DMS79 treated with DMSO at 0.1 percent for 48 hours (cell line): ENCODE measurements around the gene COBL.

Experiments
- DNase-seq: peaks from one replicate; lab custom pipeline; 2025; lab: John Stamatoyannopoulos, UW

Gene COBL

DNA sequence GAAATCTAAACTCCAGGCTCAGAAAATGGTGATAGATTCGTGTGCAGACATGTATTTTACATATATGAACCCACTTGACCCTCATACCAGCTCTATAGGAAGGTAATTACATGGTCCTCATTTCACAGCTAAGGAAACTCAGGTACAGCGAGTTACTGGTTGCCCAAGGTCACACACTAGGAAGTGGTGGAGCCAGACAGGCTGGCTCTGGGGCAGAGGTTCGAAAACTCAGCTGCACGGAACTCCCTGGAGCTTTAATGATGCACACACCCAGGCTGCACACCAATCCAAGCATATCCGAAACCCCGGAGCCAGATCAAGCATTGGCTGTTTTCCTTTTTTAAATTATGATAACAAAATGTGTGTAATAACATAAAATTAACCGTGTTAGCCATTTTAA, 172.4 kb downstream of the COBL start:
- DNase-seq, result no peak

DNA sequence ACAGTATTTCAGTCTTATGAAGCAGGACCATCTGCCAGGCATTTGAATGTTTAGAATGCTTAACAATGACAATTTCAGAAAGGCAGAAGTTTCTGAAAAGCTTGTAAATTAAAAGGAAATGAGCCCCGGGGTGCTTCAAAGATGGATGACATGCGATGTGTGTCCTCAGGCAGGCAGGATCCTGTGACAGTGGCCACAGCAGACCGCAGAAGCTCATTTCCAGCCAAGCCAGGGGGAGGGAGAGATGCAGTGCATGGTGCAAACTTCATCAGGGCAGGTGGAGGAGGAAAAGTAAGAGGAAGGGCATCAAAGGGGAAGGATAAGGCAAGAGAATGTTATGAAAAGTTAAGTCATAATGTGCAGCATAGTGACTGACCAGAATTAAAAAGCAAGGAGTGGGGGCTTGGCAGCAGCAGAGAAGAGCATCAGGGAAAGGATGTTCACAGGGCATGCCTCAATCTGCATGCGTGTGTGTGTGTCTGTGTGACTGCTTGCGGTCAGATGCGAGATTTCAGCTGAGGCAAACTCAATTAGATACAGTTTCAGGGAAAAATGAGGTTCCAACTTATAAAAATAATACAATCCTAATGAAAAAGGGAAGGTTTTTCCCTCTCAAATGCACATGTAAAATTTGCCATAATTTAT, 173.7 kb downstream of the COBL start:
- DNase-seq, result no peak

DNA sequence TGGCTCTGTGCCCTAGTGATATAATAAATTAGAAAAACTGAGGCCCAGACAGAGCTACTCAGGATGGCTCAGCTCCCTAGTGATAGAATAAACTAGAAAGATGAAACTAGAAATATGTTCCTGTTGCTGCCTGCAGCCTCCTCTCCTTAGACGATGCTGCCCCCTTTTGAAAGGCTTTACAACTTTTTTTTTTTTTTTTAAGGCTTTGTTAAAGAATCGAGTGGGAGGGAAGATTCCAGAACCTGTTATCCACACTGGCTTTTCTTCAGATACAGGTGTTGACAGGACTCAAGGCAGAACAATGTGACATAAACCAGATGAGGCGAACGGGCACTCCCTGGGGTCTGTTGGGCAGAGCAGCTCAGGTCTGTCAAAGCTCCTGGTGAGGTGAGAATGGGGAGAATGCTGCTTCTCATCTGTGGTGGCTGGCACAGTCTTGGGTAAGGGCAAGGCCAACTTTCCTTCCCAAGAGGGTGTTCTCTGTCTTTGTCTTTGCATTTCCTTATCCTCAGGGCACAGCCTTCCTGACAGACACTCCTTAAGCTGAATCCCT, 175.1 kb downstream of the COBL start:
- peak; percentile 61 for DNase-seq

DNA sequence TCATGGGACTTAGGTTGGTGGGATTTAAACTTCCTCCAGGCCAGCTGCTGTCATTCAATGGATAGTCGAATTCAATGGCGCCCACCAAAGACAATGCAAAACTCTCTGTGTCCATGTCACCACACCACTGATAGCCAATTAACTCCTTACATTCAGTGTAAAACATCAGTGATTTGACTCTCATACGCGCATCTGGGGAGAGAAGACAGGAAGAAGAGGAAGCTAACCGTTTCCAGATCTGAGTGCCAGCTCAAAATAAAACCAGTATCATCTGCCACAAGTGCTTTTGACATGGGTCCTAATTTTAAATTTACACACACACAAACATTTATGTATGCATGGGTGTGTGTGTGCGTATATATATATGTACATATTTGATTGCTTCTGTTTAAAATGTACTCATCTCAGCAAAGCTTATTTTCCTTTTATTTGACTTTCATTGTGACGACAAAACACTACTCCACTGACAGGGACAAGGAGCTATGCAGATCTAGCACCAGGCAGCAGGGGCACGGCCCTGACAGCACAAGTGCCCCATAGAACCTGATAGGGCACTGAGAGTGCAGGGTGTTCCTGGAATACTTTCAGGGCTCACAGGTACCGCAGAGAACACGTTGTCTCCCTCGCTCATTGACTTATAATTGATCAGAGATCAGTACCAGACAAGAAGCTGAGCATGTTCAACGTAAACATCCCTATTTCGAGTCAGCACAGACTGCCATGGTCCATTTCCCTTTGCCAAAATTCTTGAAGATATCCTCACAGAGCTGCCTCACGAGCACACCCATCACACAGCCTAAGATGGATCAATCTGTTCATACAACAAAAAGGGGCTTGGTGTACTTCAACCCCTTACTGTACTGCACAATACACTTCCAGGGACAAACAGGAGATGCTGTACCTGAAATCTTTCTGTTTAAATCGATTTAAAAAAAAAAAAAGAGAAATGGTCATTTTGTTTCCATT, 176.1 kb downstream of the COBL start:
- no peak for DNase-seq

DNA sequence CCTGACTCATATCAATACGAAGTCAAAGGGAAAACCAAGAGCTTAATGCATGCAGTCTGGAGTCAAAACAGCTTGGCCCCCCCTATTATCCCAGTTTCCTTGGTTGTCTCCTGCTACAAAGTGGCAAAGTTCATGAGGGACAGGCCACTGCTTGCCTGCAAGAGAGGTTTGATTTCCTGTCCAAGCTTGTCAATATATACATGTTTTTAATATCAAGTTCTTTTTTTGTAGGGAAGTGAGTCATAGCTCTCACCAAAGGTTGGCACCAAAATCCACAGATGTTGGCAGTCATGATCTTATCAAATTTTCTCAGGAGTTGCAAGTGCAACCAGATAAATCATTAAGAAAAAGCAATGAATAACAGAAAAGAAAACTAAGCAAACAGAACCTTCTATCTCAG, 176.8 kb downstream of the COBL start:
- no peak for DNase-seq

DNA sequence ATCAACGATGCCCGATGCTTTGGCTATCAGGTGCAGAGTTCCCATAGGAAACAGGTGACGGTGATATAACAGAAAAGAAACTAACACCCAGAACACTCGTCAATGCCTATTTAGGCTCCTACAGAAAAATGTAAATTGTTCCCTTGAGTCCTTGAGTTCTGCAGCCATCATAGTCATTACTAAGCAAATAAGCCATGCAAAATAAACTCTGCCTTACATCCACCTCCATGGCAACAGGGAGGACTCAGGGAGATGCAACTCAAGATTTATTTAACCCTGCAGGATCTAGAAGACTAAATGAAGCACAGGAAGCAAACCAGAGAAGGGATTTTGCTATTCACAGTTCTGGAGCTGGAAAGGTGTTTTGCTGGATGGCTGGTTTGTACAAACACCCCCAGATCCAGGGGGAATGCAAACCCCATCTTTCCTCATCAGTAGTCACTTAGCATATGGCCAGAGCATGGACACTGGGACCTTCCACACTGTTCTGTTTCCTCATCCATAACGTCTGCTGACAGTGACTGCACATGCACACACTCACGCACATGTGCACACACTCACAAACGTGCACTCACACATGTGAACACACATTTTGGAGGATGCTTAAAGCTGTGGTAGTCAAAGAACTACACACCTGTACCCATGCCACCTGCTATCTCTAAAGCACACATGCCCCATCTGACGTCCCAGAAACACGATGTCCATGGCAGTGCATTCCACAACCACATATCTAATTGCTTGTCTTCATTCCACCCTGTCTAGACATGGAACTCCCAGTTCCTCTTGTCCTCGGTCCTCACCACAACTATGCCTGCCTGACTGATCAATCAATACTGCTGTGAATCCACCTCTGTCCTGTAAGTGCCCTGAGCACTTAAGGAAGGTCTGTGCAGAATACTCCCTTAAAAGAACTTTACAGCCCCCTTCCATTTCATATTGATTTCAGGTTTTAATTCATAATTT, 178.2 kb downstream of the COBL start:
- DNase-seq, result peak; percentile 99

DNA sequence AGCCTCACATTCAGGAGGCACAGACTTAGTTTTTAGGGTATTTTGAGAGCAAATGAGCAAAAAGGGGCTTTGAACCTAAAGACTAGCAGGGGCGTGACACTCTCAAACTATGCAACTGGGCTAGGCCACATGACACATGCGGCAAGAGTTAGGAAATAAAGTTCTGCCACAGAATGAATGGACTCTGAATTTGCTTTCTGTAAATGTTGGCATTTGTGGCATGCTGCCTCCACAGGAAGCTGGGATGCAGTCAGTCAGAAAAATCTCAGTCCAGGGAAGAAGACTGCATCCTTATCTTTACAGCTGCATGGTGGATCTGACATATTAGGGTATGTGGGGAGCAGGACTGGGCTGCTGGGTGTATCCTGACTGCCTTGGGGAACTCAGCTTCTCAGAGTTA, 181.0 kb downstream of the COBL start:
- DNase-seq, result no peak

DNA sequence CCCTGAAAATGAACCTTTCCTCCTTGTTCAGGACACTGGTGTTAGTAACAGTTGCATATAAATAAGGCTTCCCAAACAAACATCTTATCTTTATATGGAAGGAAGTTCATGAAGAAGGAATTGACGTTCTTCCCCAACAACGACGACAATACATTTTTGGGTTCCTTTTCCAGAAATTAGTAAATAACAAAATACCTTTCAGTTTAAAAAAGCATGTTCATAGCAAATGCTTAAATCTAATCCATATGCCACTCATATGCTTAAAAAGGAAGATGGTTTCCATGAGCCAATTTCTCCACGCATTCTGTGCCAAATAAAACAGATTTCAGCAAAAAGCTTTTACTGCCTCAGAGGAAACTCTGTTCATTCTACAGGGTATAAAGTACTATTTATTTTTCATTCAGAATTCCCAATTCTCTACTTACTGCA, 182.6 kb downstream of the COBL start:
- DNase-seq, result no peak

DNA sequence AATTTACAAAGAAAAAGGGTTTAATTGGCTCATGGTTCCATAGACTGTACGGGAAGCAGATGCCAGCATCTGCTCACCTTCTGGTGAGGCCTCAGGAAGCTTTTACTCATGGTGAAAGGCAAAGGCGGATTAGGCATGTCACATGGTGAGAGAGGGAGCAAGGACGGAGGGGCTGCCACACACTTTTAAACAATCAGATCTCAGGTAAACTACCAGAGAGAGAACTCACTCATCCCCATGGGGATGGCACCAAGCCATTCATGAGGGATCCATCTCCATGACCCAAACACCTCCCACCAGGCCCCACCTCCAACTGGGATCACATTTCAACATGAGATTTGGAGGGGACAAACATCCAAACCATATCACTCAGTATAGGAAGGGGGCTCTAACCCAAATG, 183.9 kb downstream of the COBL start:
- no peak for DNase-seq

DNA sequence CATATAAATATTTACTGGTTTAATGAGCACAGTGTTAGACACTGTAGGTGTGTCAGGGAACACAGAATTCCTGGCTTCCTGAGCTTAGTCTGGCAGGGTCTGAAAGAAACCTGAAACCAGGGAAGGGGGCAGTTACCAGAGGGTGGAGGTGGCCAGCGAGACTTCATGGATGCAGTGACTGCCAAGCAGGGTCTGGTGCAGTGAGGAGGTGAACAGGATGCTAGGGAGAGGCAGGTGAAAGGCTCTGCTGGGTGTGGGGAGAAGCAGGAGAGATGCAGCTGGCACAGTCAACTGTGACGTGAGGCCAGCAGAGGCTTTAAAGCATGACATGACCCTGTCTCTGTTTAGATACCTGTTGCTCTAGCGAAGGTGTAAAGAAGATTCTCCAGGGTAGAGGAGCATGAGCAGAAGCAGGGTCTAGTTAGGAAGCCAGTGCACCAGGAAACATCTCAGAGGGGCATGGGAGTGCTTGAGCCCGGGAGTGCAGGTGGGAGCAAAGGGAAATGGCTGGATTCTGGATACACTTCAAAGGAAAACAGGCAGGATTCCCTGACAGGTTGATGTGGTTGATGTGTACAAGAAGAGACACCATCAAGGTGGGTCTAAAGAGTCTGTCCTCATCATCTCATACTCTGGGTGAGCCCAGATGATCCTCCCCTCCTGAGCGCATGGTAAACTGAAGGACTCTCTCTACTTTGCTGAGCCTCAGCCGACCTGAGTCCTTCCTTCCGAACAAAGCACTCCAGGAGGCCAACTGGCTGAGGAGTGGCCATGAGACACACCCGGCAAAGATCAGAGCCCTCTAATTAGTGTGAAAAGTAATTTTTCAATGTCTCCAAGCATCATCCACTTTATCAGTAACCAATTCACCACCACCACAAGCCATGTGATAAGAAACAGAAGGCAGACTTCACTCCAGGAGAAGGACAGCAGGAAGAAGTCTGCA, 186.8 kb downstream of the COBL start:
- no peak for DNase-seq

DNA sequence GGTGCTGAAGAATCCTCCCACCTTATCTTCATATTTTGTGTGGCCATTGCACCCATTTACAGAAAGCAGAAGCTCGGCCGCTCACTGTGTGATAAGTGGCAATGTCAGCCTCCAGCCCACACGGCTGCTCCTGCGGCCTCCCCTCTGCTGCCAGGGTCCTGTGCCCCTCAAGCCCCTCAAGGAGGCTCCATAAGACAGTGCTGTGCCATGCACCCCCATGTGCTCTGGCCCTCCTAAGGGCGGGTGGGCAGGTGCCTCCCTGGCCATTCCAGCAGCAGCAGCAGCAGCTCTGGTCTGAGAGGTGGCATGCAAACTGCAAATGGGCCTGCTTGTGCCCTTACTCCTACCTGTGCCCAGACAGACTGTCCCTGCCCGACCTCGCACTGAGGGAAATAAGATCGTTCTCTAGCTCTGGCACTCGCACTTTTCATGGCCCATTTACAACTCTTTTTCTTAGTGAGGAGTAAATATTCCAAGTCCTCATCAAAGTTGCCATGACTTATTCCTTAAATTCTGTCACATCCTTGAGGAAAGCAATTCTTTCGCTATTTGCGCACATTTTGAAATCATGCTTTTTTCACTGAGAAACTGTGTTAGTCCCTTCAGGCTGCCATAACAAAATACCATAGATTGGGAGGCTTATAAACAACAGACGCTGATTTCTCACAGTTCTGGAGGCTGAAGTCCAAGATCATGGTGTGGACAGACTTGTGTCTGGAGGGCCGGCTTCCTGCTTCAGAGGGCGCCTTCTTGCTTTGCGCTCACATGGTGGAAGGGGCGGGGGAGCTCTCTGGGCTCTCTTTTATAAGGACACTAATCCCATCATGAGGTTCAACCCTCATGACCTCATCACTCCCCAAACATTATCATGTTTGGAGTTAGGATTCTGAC, 187.8 kb downstream of the COBL start:
- DNase-seq, result no peak

DNA sequence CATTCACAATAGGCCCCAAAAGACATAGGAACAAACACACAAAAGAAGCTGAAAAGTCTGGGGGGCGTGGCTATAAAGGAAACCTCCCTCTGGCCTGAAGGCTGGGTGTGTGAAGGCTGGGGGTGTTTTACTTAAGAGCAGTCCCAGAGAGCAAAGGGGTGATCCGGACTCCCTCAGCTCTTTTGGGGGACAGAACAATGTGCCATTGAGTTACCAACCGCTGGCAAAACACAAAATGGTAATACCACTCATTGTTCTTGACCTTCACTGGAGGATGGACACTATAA, 189.0 kb downstream of the COBL start:
- no peak for DNase-seq

DNA sequence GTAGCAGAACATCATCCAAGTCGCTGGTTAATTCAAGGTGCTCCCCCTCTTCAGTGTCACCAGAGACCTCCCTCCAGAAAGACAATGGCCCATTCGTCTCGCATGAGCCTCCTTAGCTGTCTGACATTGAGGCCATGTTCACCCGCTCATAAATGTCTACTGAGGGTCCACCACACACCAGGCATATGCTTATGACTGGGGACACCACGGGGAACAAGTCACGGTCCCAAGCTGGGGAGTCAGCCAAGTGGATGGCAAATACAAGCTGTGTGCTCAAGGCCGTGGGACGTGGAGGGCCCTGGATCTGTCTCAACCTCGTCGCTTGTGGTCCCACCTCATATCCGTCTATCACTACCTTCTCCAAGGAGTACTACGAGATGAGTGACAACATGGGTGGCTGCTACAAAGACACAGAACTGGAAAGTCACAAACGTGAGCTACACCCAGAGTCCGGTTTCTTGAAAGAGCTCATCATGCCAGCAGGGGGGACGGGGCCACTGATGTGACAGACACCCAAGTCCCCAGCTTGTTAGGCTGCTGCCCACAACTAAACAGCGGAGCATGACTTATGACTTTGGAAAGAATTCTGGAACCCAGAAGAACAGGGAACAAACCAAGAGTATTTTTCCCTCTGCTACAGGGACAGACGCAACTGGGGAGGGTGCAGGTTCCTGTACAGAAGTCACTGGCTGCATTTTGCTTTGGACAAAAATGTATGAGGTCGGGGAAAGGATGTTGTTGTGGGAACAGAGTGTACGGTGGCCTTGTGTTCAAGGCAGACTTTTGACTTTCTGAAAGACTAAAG, 189.6 kb downstream of the COBL start:
- DNase-seq, result no peak

DNA sequence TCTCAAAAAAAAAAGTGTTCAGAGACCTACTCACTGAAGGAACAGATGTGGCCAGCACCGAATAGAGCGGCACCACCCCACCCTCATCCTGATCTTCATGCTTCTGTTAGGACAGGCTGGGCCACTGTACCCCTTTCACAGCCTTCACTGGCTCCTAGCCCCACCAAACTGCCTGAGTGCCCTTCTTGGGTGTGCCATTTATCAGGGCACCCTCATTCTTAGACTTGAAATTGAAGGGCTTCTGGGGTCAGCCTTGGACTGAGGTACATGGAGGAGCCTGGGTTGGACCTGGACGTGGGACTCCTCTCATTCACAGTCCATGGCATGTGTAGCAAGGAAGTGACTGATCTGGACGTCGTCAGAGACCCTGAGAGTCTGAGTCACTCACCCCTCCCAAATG, 190.3 kb downstream of the COBL start:
- DNase-seq, result no peak

DNA sequence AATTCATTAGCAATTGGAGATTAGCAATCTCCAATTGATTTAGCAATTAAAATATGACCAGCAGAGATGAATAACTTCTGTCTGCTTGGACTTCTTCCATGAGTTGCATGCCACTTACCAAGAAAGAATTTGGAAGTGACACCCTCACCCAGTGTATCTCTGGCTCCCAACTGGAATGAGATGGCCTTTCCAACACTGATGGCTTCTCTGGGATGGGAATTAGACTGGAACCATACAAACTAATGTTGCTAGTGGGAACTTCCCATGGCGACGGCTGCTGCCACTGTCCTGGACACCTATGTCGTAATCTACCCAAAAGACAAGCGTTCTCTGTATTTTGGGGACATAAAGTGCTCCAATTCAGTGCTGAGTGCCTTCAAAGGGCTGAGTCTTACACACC, 192.3 kb downstream of the COBL start:
- DNase-seq, result no peak

DNA sequence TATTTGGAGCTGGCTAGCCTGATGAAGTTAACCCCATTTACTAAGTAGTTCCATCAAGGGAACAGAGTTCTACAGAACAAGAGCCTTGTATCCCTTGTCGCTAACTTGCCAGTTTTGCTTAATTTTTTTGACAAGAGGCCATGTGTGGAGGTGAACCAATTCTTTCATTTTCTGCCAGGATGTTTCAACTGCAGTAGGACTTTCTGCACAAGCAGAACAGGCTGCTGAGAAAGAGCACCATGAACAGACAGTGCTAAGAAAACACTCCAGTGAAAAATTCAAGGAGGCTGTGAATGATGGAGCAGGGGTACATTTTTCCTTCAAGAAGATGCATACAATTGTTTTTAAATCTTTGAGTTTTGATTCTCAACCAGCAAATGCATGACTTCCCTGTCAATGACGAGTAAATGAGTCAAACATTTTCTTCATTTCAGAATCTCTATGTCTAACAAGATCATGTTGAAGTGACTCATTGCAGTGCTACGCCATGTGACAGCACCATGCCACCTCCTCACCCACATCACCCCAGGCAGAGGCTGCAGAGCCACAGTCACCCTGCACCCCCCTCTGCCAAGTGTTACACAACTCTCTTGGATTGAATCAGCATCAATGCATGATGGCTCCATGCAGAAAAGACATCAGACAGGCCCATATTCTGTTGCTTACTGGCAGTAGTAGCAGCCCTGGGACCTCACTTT, 193.1 kb downstream of the COBL start:
- DNase-seq, result no peak

DNA sequence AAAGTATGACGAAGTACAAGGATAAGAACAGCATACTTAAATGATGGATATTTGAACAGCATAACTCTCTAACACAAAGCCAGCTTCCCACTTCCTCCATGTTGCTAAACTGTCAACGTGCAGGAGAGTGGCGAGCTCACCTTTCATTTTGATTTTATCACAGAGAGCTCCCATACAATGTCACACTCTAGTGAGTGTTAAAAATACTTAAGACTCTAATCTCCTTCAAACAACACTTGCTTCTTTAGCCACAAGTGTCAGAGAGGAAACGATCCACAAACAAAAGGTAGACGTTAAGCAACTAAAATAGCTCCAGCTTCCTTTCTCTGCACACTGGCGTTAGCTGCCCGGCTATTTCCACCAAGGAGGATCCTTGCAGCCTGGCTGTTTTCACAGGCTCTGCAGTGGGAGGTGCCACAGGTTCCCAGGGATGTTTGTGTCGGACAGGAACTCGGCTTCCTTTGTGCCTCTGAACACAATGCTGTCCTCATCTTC, 194.6 kb downstream of the COBL start:
- peak; percentile 79 for DNase-seq

DNA sequence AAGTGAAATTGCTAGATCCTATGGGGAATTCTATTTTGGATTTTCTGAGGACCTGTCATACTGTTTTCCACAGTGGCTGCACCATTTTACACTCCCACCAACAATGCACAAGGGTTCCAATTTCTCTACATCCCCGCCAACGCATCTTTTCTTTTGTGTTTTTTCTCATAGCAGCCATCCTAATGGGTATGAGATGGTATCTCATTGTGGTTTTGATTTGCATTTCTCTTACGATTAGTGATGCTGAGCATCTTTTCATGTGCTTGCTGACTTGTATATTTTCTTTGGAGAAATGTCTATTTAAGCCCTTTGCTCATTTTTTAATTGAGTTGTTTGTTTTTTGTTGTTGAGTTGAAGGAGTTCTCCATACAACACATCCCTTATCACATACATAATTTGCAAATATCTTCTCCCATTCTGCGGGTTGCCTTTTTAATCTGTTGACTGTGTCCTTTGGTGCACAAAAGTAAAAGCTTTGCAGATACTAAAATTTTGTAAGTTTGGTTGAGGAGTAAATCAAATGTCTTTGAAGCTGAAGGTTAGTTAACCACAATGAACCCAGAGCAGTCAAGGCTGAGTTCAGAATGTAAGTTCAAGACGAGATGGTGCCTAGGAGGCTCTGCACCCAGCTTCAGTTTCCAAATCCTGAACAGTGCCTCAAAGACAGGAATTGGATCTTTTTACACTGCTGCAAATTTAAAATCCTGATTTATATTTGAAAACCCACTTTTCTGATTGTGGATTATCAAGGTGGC, 195.4 kb downstream of the COBL start:
- DNase-seq, result no peak
